ENCODE results near the gene GGTLC2.

GRCh38 chr22:22595001-22595835 is 49.2 kb upstream of the GGTLC2 start:
- no peak for TF ChIP-seq CTCF (IDR thresholded peaks at IDR 0.05)
- no peak for TF ChIP-seq POLR2A (IDR thresholded peaks at IDR 0.05)
- no peak for TF ChIP-seq POLR2AphosphoS5 (IDR thresholded peaks at IDR 0.05)

Measured in transverse colon (tissue), 4 donors.